ENCODE measurements around the gene CCDC167.

DNA sequence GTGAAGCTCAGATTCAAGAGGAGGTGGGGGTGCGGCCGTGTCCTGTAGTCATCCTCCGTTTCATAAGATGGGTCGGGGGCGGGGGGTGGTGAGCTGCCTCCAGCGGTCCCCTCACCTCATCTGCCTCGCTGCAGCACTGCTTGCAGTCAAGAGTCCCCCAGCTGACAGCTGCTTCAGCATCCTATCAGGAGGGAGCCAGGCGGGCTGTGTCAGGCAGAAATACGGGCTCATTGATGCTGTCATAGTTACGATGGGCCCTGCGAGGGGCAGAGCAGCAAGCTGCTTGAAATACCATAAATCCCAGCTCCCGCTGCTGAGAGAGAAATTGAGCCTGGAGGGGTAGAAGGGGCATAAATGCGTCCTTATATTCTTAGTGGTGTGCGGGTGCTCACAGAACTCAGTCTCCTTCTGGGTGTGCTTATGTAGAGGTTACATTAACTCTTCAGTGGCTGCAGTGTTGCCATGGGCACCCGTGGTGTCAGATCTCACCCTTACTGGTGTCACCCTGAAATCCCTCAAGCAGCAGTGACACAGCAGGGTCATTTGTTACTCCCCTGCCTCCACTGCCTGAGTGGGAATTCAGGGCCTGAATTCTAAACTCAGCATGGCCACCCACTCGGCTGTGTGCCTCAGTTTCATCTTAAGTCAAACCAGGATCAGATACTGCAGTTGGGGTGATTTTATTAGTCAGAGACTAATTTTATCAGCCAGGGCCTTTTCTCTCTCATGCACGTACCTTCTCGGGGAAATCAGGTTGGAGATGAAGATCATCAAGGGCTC, 21.8 kb downstream of the CCDC167 start:
- TF ChIP-seq SUZ12 (IDR thresholded peaks at IDR 0.05; ENCODE audit: extremely low read depth, insufficient read depth, insufficient read length), result no peak
- no peak for TF ChIP-seq YY1 (IDR thresholded peaks at IDR 0.05; ENCODE audit: insufficient read depth, insufficient read length)

Data from NT2/D1 (cell line).